Fibroblast of skin of right biceps (primary cell): ENCODE data around the gene LGALS9B.
"Not testable (repeated sequence)": the region's sequence is repeated elsewhere in the genome, so short reads cannot be mapped to it uniquely, and the experiment has no call there.

Experiments used
- DNase-seq: peaks from one replicate; pipeline ENCODE4 v3.0.0-alpha.2; 2013

The LGALS9B gene

DNA sequence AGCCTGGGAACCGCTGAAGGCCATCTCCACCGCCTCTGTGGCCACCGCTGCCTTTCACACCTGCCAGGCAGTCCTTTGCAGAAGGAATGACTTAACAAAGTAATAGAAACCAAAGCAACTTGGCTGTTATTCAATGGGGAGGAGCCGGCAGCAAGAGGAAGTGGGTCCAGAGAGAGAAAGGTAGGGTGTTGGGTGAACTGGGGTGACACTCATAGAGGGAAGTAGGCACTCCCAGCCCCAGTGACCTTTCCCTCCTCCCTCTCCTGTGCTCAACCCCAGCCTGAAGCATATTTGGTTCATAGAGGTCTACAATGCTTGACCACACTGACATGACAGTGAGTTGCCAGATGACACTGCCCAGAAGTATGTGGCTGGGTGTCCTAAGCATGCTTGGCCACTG is at the start of gene LGALS9B:
Gene LGALS9B, minus strand, starts transcription at position 93 of the 400 bp plus-strand sequence. Its CDS starts 69 bp downstream, at position 24.
- DNase-seq: not testable (repeated sequence)

- not testable (repeated sequence) for DNase-seq
Measured at GRCh38 chr17:20516986-20517385, 49.6 kb upstream of the LGALS9B start.

DNA sequence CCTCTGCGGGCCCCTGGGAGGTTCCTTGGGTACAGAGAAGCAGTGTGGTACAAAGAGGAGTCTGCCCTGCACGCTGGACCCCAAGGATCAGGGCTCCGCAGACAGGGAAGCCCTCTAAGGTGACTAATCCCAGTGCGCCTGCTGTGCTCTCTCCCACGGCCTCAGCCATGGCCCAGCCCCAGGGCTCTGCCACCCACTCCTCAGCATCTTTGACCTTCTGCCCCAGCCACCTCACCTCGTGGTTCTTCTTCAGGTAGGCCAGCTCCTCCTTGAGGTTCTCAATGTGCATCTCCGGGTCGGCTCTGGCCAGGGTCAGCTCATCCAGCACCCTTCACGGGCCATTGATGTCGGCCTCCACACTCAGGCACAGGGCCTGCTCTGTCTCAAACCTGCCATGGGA is 47.8 kb upstream of the LGALS9B start:
- not testable (repeated sequence) for DNase-seq

- not testable (repeated sequence) for DNase-seq
Measured at GRCh38 chr17:20513539-20513938, 46.2 kb upstream of the LGALS9B start.

- DNase-seq: not testable (repeated sequence)
Measured at GRCh38 chr17:20512378-20512777, 45.0 kb upstream of the LGALS9B start.

DNA sequence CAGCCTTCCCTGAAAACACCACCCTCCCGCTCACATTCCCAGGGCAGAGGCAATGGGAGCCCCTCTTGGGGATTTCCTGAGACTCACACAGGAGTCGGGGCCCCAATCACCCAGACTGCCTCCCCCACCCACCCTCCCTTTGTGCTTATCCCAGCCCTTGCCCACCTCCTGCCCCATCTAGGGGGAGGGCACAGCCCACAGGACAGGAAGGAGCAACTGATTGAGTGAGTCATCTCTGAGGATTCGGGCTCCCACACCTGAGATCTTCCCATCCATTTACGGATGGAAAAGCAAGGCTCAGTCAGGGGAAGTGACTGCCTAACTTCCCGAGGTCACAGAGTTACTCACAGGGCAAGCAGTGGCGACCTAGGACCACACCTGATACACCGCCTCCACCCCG is 44.4 kb upstream of the LGALS9B start:
- DNase-seq: not testable (repeated sequence)

DNA sequence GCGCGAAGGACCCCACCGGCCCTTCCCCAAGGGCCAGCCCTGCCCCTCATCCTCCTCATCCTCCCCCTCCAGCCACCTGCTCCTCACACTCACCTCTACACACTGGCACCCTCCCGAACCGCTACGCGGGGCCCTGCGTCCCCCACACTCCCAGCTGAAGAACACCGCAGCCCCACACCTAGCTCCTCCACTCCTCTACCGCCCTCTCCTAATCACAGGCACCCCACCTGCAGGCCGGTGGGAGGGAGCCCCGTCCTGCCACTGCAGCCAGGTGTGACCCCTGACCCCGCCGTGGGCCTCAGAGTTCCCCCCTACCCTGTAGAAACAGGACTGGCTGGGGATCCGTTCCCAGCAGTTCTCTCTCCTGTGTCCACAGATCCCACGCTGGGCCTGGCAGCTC is 38.0 kb upstream of the LGALS9B start:
- not testable (repeated sequence) for DNase-seq

- DNase-seq: peak; percentile 11
Measured at GRCh38 chr17:20504388-20505066, 37.2 kb upstream of the LGALS9B start.

DNA sequence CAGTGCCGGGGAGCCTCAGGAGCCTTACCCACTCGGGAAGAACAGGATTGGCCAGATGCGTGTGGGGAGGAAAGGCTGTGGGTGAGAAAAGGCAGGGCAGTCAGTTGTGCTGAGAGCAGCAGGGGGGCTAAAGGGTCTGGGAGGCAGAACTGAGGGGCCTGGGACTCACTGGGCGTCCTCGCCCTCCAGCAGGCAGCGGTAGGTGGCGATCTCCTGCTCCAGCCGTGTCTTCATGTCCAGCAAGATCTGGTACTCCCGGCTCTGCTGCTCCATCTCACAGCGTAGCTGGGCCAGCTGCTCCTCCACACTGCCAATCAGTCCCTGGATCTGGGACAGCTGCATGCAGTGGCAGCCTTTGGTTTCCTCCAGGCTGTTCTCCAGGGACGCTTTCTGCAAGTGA is 34.6 kb upstream of the LGALS9B start:
- DNase-seq: not testable (repeated sequence)

- DNase-seq: not testable (repeated sequence)
Measured at GRCh38 chr17:20500346-20500745, 33.0 kb upstream of the LGALS9B start.

DNA sequence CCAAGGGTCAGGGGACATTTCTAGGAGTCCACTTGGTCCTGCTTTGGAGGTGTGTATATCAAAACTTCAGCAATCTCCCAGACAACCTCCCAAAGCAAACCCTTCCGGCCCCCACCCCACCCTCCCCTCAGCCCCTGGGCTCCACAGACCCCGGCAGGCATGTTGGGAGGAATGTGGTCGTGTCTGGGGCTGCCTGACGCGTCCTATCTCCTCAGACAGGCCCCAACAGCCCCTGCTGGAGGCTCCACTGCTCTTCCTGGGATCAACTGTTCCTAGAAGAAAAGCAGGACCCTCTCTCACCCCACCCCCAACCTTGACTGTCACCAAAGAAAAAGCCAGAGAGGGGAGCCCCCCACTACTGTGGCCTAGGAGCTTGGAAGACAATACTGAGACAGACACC is 28.1 kb upstream of the LGALS9B start:
- DNase-seq: not testable (repeated sequence)

- not testable (repeated sequence) for DNase-seq
Measured at GRCh38 chr17:20494735-20495134, 27.4 kb upstream of the LGALS9B start.

DNA sequence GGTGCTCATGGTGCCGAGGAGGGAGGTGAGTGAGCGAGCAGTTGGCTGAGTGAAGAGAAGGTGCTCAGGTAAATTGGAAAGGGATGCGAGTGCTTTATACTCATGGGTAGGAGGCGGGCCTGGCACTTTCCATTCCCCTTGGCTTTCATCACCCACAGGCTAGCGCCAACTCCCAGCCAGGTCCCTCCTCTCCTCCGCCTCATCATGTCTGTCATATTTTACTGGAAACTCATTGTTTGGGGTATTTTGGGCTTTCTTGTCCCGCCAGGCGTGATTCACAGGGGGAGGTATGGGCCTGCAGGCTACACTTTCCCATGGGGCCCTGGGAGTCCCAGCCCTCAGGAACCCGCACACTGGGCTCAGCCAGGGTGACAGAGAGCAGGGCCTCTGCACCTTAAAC is 26.8 kb upstream of the LGALS9B start:
- not testable (repeated sequence) for DNase-seq

- DNase-seq: not testable (repeated sequence)
Measured at GRCh38 chr17:20492971-20493370, 25.6 kb upstream of the LGALS9B start.

DNA sequence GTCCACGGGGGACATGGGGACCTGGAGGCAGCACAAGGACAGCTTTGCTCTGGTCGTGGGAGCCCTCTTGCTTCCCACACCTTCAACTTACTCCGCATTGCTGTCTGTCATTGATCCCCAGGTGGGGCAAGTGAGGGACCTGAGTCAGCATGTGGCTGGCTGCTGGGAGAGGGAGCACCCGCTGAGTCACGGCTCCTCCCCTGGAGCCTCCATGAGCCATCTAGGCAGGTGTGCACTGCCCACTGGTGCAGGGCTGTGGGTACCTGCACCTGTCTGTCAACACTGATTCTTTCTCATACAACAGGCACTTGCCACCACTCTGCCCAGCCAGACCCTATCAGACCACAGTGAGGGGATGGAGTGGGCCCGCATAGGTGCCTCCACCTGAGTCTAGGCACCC is 24.8 kb upstream of the LGALS9B start:
- DNase-seq: not testable (repeated sequence)

- peak; percentile 78 for DNase-seq
Measured at GRCh38 chr17:20484930-20485329, 17.6 kb upstream of the LGALS9B start.

DNA sequence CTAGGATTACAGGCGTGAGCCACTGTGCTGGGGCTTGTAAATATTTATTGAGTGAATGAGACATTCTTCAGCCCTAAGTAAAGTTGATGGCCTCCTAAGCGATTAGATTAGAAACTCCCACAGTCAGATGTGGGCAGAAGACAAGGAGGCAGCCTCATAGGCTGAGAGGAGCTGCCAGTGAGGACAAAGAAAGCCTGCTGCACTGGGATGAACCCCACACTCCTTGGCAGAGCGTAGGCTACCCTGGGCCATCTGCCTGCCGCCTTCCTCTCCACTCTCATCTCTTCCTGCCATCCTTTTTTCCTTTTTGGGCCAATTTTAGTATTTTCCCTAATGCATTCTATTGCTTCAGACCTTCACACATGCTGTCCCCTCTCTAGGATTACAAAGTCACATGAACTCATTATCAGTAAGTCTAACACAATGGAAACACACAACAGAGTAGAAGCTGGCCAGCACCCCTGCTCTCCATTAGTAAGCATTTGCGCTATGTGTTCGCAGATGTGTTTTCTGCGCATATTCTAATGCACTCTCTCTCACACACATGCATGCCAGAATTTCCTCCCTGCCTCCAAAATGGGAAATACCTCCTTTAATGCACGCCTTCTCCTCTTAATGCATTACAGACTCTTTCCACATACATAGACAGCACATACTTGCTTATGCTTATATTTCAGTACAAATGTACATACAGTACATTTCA is 12.7 kb upstream of the LGALS9B start:
- peak; percentile 28 for DNase-seq

DNA sequence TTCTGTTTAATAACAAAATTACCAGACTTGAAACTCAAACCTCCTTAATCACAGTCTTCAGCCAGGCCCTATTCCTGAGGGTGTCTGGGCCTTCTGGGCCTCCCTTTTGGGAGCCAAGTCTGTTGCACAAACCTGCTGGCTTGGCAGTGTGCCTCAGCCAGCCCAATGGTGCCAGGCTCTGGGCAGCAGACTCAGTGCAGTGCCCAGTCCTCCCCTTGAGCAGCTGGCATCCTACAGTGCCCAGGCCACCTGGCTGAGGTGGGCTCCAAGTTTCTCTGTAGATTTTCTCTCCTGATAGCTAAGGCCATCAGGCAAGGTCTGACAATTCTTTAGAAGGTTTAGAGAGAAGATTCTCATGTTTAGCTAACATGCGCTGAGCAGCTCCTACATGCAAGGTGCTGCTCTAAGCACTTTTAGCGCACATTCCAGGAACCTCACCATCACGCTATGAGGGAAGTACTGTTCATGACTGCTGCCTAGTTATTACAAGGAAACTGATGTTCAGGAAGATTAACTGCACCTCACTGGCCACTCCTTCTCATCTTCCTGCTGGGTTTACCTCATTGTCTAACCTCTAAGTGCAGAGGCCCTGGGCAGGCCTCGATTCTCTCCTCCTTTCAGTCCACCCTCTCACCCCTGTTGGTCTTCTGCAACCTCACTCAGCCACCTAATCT is 10.2 kb upstream of the LGALS9B start:
- DNase-seq: not testable (repeated sequence)

- DNase-seq: not testable (repeated sequence)
Measured at GRCh38 chr17:20475137-20475831, 7.9 kb upstream of the LGALS9B start.

DNA sequence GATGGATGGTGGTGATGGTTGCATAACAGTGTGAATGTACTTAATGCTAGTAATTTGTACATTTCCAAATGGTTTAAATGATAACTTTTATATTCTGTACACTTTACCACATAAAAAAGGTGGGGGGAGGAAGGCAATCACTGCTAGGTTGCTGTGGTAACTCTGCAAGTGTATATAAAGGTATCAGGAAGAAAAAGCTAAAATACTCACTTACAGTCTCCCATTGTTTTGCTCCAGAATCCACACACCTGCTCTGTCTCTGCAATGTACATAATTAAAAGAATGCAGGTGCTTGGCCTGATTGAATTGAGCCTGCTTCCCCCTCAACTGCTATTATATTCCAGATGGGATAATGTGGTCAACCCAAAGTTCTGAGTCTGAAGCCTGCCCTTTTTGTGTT is 6.7 kb upstream of the LGALS9B start:
- not testable (repeated sequence) for DNase-seq

DNA sequence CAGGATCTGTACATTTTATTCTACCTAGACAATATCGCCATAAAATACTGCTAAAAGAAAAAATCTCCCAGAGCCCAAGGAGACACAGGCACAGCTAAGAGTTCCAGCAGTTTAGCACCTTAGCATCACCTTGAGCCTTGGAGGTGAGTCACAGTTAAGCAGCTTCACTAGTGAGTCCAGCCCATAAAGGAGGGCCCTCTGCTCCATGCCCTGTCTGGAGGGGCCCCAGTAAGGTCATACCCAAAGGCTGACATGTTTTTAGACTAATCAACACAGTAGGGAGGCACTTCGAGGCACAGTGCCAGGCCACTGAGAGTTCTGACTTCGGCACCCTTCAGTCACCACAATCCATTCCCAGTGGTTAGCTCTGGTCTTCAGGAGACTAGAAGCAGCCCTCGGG is 2.6 kb upstream of the LGALS9B start:
- DNase-seq: not testable (repeated sequence)

DNA sequence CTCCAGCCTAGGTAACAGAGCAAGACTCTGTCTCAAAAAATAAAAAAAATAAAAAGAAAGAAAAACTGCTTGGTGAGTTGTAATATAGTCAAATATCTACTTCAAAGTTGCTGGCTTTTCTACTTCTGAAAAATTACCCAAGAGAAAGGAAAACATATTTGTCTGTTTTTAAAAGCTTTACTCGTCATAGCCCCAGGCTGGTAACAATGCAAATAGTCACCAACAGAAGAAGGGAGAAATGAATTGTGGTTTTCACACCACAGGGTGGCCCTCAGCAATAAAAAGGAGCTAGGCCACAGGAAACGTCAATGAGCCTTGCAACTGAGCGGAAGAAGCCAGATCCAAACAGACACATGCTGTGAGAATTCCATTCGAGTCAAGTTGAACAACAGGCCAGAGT is 1.8 kb upstream of the LGALS9B start:
- DNase-seq: not testable (repeated sequence)

- DNase-seq: not testable (repeated sequence)
Measured at GRCh38 chr17:20466999-20467398, 340 bp downstream of the LGALS9B start.
